ENCODE results near the gene NR1I2. TPM values are rescaled to one million over a fixed set of nuclear protein-coding genes. Genes with fewer than 3 reads are reported as not detected.

The NR1I2 gene
- total RNA-seq, 1 donor from 2014 or later, result 106 TPM

DNA sequence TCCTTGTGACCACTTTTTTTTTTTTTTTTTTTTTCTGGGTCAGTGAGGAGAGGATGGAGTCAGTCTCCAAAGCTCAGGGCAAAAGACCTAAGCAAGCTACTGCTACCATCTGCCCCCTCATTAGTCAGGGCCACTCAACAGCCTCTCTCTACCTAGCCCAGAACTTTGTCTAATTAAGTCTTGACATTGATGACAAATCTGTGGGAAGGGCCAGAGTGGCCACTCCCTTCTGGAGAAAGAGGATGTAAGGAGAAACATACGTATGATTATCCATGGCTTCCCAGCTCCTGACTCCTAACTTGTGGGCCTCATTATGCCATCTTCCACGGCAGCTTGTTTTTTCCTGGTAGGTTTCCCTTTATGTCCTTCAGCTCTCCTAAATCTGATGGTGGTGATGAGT lies 37.9 kb downstream of the NR1I2 start:
- no peak for DNase-seq (ENCODE audit: low spot score)

GRCh38 chr3:119825820-119826219 lies 43.9 kb downstream of the NR1I2 start:
- no peak for DNase-seq (ENCODE audit: low spot score)

DNA sequence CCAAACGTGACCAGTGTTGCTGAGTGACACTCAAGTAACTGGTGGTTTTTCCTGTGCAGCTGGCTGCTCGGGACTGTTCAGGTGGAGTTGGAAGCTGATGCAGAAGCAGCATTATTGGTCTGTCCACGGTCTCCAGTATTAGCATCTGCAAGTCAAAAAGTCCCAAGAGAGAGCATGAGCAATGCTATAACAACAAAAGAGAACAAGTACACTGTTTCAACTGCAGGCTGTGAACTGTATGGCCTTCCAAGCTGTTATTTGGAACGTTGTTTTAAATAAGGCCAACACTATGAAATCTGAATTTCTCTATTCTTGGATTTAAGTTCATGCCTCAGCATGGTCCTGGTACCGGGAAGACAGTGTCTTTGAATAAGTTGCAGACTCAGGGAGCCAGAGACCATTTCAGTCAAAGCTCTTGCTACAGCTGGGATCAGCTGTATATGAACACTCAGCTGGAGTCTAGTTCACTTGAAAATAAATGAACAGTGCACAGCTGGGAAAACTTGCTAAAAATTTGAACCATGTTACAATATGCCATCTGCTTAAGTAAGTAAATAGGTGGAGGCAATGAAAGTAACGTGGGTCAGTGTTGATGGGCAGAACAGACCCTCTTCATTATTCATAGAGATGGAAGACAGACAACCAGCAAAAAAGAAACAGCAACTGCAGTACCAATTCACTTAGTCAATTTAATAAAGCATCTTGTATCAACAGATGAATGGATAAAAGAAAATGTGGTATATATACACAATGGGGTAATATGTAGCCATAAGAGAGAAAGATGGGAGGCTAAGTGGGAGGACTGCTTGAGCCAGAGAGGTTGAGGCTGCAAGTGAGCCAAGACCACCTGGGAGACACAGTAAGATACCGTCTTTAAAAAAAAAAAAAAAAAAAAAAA lies 45.1 kb downstream of the NR1I2 start:
- DNase-seq (ENCODE audit: low spot score), result no peak

DNA sequence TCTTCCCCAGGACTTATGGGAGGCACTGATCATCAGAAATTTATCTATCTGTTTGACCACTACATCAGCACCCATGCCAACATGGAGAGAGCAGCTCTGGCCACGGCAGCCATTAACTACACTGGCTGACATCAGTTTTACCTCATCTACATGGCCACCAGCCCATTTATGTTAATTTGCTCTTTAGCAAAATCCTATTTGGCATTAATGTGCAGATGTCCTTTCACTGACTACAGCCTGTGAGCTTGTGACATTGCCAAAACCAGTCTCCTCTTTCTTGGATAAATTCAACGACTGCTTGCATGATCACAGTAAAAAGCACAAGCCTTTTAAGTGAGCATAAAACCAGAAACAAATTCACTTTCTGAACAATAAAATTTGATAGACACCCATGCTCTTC lies 47.5 kb downstream of the NR1I2 start:
- no peak for DNase-seq (ENCODE audit: low spot score)

DNA sequence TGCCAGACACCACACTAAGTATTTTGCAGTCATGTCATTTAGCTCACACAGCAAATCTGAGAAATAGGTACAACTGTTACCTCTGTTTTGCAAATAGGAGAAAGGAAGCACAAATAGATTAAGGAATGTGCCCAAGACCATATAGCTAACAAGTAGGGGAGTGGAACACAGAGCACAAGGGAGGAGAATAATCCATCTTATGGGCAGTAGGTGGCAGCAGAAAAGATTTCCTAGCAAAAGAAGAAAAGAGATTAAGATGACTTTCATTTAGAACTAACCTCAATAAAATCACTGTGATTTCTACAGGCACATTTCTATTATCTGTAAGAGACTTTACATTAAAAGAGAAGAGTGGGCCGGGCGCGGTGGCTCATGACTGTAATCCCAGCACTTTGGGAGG lies 49.1 kb downstream of the NR1I2 start:
- DNase-seq (ENCODE audit: low spot score), result no peak

- no peak for DNase-seq (ENCODE audit: low spot score)
Observed at GRCh38 chr3:119831941-119832371, 50.1 kb downstream of the NR1I2 start.

DNA sequence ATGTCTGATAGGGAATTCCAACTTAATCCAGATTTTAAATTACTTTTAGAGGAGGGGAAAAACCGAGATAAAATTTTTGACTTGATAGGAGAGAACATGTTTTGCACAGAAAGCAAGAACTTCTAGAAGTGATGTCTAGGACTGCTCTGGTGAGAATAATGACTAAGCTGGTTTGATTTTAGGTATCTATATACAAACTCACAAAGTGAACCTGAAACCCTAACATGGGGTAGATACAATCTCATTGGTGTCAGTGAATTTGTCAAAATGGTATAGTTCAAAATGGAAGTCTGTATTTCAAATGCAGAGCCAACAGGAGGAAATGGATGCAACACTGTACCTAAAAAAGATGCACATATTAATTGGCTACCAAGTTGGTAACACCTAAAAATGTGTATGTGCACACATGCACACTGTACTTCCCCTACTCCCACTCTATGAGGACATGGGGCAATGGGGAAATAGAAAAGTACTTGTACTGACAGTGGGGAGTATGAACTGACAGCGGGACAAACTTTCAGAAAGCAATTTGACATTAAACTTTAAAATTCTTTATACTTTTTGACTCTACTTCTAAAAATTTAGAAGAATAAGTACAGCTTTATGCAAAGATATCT lies 53.0 kb downstream of the NR1I2 start:
- no peak for DNase-seq (ENCODE audit: low spot score)

- no peak for DNase-seq (ENCODE audit: low spot score)
Observed at GRCh38 chr3:119835556-119835955, 53.7 kb downstream of the NR1I2 start.

- DNase-seq (ENCODE audit: low spot score), result no peak
Observed at GRCh38 chr3:119841808-119842471, 60.0 kb downstream of the NR1I2 start.

DNA sequence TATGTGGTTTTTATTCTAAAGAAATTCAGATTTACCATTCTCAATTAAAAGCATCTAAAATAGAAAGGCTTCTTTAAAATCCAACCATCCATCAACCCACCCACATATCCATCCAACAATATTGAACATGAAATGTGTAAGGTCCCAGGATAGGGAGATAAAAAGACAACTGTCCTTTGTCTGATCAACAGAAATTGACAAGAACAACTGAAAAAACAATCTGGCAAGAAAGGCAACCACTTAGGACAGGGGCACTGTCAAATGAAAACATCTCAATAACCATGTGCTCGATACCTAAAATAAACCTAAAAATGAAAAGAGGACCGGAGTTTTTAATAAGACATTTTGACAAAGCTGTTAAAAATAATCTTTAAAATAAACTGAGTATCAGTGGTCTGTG lies 67.2 kb downstream of the NR1I2 start:
- DNase-seq (ENCODE audit: low spot score), result no peak

GRCh38 chr3:119856695-119857094 lies 74.8 kb downstream of the NR1I2 start:
- no peak for DNase-seq (ENCODE audit: low spot score)

DNA sequence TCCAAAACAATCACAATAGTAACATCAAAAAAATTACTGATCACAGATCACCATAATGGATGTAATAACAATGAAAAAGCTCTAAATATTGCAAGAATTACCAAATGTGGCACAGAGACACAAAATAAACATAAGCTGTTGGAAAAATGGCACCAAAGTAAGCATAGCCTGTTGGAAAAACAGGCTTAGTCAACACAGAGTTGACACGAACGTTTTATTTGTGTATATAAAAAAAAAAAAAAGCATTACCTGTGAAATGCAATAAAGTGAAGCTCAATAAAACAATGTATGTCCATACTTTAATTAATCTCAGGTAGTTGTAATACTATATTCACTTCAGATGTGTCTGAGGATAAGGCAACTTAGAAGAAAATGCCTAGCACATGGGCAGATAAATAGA lies 77.1 kb downstream of the NR1I2 start:
- no peak for DNase-seq (ENCODE audit: low spot score)

DNA sequence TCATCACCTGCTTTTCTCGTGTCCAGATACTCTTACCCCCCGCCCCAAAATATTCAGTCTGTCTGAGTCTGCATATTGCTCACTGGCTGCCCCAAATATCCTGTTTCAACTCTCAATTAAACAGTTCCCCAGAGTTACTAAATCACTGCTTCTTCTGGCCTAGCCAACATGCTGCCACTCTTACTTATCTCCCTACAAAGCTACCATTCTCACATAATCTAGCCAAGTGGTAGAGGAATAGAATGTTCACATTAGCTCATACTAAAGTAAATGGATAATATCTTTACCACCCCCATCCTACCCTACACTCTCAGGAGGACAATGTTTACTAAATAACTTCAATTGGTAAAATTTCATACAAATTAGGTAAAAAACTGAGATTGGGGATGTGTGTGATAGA lies 77.8 kb downstream of the NR1I2 start:
- no peak for DNase-seq (ENCODE audit: low spot score)

DNA sequence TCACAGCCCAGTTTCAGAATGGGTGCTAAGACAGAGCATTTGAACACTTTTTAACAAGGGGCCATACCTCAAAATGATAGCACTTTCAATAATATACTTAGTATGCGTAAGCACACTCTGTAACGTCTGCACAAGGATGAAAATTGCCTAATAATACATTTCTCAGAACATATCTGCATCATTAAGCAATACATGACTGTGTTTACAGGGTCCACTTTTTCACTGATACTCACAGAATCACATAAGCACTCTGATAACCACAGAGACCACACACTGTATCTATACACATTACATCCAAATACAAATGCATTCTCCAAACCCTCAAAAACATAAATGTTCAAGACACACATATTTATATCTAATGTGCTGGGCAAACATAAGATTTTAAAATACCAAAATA lies 79.8 kb downstream of the NR1I2 start:
- DNase-seq (ENCODE audit: low spot score), result no peak

- DNase-seq (ENCODE audit: low spot score), result no peak
Observed at GRCh38 chr3:119862616-119863015, 80.7 kb downstream of the NR1I2 start.

DNA sequence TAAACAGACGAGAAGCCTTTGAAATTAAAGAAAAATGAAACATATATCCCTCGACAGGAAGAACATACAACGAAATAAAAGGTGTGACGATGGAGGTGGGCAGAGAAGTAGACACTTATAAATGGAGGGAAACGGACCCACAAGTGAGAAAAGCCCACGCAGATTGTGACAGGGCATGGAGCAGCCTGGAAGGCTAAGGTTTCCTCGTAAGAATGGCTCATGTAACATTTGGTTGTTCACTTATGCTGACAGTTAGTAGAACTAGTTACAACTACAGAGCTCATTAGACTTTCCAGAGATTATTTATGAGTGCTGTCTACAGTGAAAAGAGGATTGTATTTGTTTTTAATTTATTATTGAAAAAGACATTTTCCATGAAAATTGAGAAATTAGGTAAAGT lies 82.6 kb downstream of the NR1I2 start:
- no peak for DNase-seq (ENCODE audit: low spot score)

Other genes with a start within 250 kb of the NR1I2 start
- 0.46 TPM for gene CD80, start 222.5 kb upstream of the NR1I2 start, total RNA-seq
- 9.5 TPM for gene ADPRH, start 202.6 kb upstream of the NR1I2 start, total RNA-seq
- gene PLA1A, start 184.2 kb upstream of the NR1I2 start, total RNA-seq, result 1.6 TPM
- 53.2 TPM for gene POPDC2, start 121.5 kb upstream of the NR1I2 start, total RNA-seq
- 45.1 TPM for gene COX17, start 104.7 kb upstream of the NR1I2 start, total RNA-seq
- 6.7 TPM for gene CFAP91, start 79.1 kb upstream of the NR1I2 start, total RNA-seq

Measured in mucosa of gallbladder (tissue), 1 donor.